C4-2B (cell line): ENCODE results near the gene USP15.

Experiments
- ZFX ChIP-seq: fragments of 450-650 bp; IDR thresholded peaks from 2 replicates; pipeline ENCODE4 v1.6.1; 2017
- TF ChIP-seq, protein P1 (sequence below): fragments of 450-650 bp; conservative IDR thresholded peaks from 2 replicates; pipeline ENCODE4 v1.5.1; 2017; ENCODE audit warnings: mild to moderate bottlenecking

DNA sequence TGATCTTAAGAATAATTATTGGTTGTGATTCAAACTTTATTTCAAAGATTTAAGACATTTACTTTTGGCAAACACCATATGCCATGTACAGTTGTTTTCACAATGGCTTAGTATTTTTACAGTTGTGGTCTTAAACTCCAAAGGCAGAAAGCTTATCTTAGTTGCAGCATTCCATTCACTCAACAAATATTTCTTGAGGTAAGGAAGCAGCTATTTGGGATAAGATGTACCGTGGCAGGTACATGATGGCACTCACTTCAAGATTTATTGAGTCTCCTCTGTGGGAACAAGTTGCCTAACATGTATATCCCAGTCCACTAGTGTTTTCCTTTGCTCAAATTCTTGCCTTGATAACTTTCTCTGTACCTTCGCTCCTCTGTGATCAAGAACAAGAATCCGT is 198.4 kb downstream of the USP15 start:
- TF ChIP-seq, protein P1, sequence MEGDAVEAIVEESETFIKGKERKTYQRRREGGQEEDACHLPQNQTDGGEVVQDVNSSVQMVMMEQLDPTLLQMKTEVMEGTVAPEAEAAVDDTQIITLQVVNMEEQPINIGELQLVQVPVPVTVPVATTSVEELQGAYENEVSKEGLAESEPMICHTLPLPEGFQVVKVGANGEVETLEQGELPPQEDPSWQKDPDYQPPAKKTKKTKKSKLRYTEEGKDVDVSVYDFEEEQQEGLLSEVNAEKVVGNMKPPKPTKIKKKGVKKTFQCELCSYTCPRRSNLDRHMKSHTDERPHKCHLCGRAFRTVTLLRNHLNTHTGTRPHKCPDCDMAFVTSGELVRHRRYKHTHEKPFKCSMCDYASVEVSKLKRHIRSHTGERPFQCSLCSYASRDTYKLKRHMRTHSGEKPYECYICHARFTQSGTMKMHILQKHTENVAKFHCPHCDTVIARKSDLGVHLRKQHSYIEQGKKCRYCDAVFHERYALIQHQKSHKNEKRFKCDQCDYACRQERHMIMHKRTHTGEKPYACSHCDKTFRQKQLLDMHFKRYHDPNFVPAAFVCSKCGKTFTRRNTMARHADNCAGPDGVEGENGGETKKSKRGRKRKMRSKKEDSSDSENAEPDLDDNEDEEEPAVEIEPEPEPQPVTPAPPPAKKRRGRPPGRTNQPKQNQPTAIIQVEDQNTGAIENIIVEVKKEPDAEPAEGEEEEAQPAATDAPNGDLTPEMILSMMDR, result no peak
- no peak for TF ChIP-seq ZFX
